ENCODE measurements around the gene GRM8.
"Not testable (repeated sequence)": the region's sequence is repeated elsewhere in the genome, so short reads cannot be mapped to it uniquely, and the experiment has no call there.

GRM8 gene

GRCh38 chr7:126908564-126908963 lies 344.2 kb downstream of the GRM8 start:
- DNase-seq (ENCODE audit: low spot score): not testable (repeated sequence)

DNA sequence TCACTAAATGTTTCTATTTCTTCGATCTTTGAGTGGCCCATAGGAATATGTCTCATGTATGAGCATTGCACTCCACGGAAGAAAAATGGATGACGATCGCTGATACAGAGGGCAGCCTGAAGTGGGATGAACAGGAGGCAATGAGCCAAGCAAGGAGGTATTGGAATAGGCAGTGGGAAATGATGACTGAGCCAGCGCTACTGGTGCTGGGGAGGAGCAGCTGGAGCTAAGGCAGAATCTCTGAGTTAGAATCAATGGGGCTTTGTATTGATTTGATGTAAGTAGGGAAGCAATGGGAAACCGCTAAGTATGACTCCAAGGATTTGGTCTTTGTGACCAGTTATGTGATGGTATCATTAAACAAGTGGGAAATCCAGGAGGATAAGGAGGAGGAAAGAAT lies 345.1 kb downstream of the GRM8 start:
- not testable (repeated sequence) for DNase-seq (ENCODE audit: low spot score)

- DNase-seq (ENCODE audit: low spot score): not testable (repeated sequence)
These were observed 347.5 kb downstream of the GRM8 start for GRCh38 chr7:126905255-126905654.

- DNase-seq (ENCODE audit: low spot score): not testable (repeated sequence)
These were observed 351.5 kb downstream of the GRM8 start for GRCh38 chr7:126901041-126901765.

DNA sequence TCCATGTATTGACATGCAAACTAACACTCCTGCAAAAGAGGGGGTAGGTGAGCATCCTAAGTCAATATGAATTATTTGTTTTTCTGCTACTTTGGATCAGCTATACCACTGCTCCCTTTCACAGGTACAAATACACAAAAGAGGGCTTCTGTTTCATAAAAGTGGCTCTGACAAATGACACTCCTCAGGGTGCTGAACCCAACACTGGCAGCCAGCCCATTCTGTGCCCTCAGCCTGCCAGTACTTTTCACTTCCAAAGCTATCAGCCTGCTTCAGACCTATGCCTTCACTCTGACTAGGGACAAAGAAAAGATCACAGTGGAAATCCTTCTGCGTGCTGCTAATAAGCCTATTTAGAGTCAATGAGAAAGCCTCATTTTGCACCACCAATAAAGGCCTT lies 364.8 kb downstream of the GRM8 start:
- DNase-seq (ENCODE audit: low spot score): not testable (repeated sequence)

DNA sequence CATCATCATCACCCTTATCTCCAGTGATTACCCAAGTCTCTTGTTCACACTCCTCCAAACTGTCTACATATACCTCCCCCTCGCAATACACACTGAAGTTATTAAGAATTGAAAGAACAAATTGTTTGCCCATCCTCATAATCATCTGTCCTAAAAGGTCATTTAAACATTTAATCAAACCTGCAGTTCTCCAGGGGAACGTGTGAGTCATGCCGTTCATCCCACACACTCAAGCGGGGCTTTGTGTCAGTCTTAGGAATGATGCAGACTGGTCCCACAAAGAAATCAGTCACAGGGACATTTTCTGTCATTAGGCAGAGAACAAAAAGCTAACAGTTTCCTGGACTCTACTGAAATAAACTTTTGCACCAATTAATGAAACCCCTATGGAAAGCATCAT lies 365.2 kb downstream of the GRM8 start:
- DNase-seq (ENCODE audit: low spot score): not testable (repeated sequence)

DNA sequence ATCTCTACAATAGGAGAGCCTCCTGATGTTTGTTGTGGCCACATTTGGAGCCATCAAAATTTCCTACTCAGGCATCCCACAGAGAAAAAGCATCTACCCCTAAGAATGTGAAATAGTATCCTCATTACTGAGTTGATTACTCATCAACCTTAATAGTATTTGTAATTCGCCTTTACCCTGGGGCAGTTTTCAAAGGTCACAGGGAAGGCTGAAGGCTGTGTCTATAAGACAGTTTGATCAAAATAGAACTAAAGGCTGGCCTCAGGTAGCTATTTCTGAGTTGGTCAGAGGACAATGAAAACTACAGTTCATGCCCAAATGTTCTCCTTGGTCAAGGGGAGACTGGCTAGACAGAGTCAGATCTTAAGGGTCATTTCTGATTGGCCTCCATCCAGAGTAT lies 370.0 kb downstream of the GRM8 start:
- not testable (repeated sequence) for DNase-seq (ENCODE audit: low spot score)

- DNase-seq (ENCODE audit: low spot score): not testable (repeated sequence)
These were observed 370.8 kb downstream of the GRM8 start for GRCh38 chr7:126881908-126882307.

GRCh38 chr7:126881315-126881714 lies 371.4 kb downstream of the GRM8 start:
- no peak for DNase-seq (ENCODE audit: low spot score)

DNA sequence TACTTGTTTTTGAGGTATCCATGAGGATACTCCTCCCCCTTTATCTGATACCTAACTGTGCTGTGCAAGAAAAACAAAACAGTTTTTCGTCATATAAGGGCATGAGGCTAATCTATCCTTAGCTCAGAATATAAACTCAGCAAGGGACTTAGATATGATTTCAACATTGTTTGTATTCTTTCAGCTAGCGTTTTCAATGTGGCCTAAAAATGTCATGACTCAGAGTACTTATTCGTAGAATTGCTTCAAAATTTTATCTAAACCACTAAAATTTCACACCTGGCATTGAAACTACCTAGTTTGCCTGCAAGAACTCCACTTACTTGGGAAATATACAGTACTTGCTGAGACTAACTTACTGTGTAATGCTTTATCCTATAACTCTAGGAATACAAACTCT lies 376.2 kb downstream of the GRM8 start:
- not testable (repeated sequence) for DNase-seq (ENCODE audit: low spot score)

GRCh38 chr7:126856691-126857291 lies 395.9 kb downstream of the GRM8 start:
- peak; percentile 2 for DNase-seq (ENCODE audit: low spot score)

- no peak for DNase-seq (ENCODE audit: low spot score)
These were observed 407.4 kb downstream of the GRM8 start for GRCh38 chr7:126845331-126845730.

DNA sequence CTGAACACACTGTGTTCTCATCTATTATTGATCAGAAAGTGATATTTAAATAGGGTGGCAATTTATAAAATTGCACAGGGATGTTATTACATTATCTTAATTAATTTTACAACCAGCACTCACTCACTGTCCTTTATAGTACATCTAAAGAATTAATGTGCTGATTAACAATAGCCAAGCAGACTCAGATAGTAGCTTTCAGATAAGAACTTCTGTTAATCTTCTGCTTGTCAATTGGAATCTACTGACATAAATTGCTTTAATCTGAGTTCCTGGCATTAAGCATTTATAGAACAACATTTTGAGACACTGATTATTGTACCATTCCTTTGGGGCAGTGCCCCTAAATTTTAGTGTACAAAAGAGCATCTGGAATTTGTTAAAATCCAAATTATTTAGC lies 408.9 kb downstream of the GRM8 start:
- DNase-seq (ENCODE audit: low spot score): no peak

GRCh38 chr7:126843336-126843735 lies 409.4 kb downstream of the GRM8 start:
- no peak for DNase-seq (ENCODE audit: low spot score)

DNA sequence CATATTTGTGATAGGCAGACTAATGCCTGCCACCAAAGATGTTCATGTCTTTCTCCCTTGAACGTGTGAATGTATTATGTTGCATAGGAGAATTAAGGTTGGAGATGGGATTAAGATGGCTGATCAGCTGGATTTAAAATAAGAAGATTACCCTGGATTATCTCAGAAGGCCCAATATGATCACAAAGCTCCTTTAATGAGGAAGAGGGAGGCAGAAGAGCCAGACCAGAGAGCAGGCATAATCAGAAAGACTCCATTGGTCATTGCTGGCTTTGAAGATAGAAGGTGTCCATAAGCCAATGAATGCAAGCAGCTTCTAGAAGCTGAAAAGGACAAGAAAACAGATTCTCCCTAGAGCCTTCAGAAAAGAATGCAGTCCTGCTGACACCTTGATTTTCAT lies 410.3 kb downstream of the GRM8 start:
- no peak for DNase-seq (ENCODE audit: low spot score)

DNA sequence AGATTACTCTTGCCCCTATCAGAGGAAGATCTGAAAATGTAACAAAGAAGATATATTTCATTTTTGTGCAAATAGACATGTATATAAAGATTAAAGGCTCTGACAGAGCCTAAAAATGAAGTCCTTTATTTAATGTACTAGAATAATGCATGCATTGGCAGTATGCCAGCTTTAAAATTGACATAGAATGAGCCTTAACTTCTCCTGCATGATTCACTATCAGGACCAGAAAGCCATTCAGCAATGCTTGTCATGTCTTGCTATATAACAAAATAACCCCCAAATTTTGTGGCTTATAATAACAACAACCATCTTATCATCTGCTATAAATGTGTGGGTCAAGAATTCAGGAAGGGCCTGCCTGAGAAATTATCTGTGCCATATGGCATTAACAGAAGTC lies 411.9 kb downstream of the GRM8 start:
- DNase-seq (ENCODE audit: low spot score): no peak

DNA sequence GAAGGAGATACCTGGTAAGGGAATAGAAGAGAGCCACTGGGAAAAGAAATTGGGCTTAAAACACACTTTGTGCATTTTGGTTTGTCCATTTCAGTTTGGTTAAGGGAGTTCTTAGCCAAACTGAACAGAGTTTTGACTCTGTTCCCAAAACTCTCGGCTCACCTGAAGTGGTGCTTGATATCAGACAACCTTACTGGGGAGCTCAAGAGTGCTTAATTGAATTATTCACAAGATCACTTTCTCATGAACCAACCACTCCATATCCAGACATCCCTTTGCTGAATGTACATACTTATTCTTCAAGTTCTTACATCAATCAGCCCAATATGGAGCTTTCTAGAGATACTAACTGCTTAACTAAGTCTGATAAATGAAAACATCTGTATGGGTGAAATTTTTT lies 413.1 kb downstream of the GRM8 start:
- DNase-seq (ENCODE audit: low spot score): no peak

- DNase-seq (ENCODE audit: low spot score): no peak
These were observed 414.5 kb downstream of the GRM8 start for GRCh38 chr7:126838194-126838593.

- DNase-seq (ENCODE audit: low spot score): not testable (repeated sequence)
These were observed 421.5 kb downstream of the GRM8 start for GRCh38 chr7:126831241-126831640.

GRCh38 chr7:126820925-126821324 lies 431.8 kb downstream of the GRM8 start:
- no peak for DNase-seq (ENCODE audit: low spot score)

- DNase-seq (ENCODE audit: low spot score): no peak
These were observed 433.6 kb downstream of the GRM8 start for GRCh38 chr7:126819197-126819484.

DNA sequence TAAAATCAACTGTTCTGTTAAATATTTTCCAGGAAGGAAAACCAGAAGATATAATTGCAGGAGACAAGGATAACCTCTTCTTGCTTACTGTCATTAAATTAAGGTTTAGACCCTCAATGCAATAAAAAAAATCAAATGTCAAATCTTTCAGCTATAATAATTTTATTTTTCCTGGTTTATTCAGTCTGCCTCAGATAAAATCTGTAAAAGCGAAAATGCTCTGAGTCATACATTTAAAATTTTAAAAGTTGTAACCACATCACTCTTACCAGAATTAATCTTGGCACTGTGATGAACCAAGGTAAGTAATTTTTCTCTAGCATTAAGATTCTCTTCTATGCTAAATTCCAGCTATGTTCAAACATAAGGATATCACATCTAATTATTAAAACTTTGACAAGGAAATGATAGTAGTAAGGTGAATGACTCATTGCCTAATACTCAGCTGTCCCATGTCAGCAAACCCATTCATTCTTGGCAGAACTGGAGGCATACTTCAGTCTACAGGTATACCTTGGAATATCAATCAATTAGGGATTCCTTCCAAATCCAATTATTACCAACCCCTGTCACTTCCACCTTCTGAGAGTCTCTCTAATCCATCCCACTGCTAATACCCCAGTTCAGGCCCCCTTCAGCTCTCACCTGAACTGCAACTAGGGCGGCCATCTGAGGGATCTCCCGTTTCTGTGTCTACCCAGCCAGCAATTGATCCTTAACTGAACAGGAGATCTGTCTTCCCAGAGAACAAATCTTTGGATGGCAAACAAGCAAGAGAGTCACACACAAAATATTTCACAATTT lies 434.1 kb downstream of the GRM8 start:
- no peak for DNase-seq (ENCODE audit: low spot score)

DNA sequence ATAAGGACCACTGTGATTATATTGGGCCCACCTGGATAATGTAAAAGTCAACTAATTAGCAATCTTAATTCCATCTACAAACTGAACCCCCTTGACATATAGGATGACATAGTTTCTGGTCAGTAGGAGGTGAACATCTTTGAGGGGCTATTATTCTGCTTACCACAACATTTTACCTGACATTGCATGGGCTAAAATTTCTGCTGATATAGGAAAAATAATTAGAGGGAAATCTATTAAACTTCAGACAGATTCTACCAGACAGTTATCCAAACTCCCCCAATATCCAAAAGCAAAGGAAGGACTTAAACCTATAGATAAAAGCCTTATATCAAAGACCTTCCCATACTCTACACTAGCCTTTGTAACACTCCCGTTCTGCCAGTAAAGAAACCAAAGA lies 443.6 kb downstream of the GRM8 start:
- no peak for DNase-seq (ENCODE audit: low spot score)

All from globus pallidus (tissue), 1 donor.